Glutamatergic neuron (in vitro differentiated cells): ENCODE results near the gene SLC6A17. TPM values are rescaled to one million over a fixed set of nuclear protein-coding genes. Genes with fewer than 3 reads are reported as not detected.

Source experiments
- DNase-seq: peaks from one replicate; pipeline ENCODE4 v3.0.0; 2022
- H3K27ac Mint-ChIP-seq: one replicate; pipeline ENCODE4 v1.8.0; 2020; ENCODE audit warnings: mild to moderate bottlenecking, mixed read lengths, inconsistent platforms; ENCODE audit not compliant: unreplicated experiment
- H3K27me3 Mint-ChIP-seq: one replicate; pipeline ENCODE4 v1.8.0; 2020; ENCODE audit warnings: mild to moderate bottlenecking, moderate library complexity, mixed read lengths, inconsistent platforms; ENCODE audit not compliant: unreplicated experiment
- H3K36me3 Mint-ChIP-seq: one replicate; pipeline ENCODE4 v1.8.0; 2020; ENCODE audit warnings: mild to moderate bottlenecking, mixed read lengths, inconsistent platforms; ENCODE audit not compliant: unreplicated experiment
- H3K4me1 Mint-ChIP-seq: one replicate; pipeline ENCODE4 v1.8.0; 2020; ENCODE audit warnings: mild to moderate bottlenecking, low read depth, mixed read lengths, inconsistent platforms; ENCODE audit not compliant: unreplicated experiment
- H3K4me3 Mint-ChIP-seq: one replicate; pipeline ENCODE4 v1.8.0; 2020; ENCODE audit warnings: mild to moderate bottlenecking, mixed read lengths, inconsistent platforms; ENCODE audit not compliant: unreplicated experiment
- H3K9me3 Mint-ChIP-seq: one replicate; pipeline ENCODE4 v1.8.0; 2020; ENCODE audit warnings: mild to moderate bottlenecking, moderate library complexity, mixed read lengths, inconsistent platforms; ENCODE audit not compliant: unreplicated experiment
- CTCF ChIP-seq: fragments of 200-600 bp; sonication (generic); IDR thresholded peaks from one replicate; pipeline ENCODE4 v1.5.0; 2021; ENCODE audit not compliant: partially characterized antibody, unreplicated experiment
- total RNA-seq: library from RNA; stranded (reverse); fragmentation: NEBNext Ultra II Directional; extraction: Animal tissue kit (Norgen Biotek cat#: 25700); gene quantifications from one replicate; pipeline ENCODE4 v1.2.1, GENCODE V29; 2021; ENCODE audit not compliant: unreplicated experiment

Gene SLC6A17
- total RNA-seq, 1 donor from 2014 or later, result 6.4 TPM

GRCh38 chr1:110186558-110186957 is 36.3 kb downstream of the SLC6A17 start:
- DNase-seq, result no peak
- TF ChIP-seq CTCF, result no peak
- Mint-ChIP-seq H3K9me3 (peaks cover 7% of the 10 kb centered on the region), H3K36me3 (no peaks in the 10 kb centered on the region), H3K27ac (peak overlapping the region; percentile 4), H3K4me1 (peaks cover 40% of the 10 kb centered on the region), H3K4me3 (peak overlapping the region; percentile 2), H3K27me3 (peaks cover 6% of the 10 kb centered on the region)

DNA sequence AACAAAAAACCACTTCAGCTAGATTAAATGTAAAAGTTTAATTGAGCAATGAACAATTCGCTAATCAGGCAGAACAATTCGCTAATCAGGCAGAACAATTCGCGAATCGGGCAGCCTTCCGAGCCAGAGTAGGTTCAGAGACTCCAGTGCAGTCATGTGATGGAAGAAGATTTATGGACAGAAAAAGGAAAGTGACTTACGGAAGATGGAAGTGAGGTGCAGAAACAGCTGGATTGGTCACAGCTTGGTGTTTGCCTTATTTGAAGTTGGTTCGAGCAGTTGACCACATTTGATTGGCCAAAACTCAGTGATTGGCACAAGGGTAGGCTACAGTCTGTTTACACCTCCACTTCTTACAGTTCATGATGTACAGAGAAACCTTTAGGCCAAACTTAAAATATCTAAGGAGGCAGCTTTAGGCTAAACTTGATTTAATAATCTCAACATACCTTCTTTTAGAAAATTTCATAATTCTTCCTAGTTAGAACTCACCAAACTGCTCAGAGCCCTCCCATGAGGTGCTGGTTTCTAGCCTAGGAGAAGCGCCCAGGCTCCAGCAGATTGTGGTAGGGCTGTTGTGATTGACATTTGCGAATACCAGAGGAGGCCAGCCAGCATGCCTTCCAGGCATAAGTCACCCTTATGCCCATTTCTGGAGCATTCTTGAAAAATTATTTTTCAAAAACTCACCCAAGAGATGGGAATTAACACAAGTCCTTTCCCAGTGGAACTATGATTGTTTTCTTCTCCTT is 37.0 kb downstream of the SLC6A17 start:
- peaks cover 6% of the 10 kb centered on the region for H3K27me3 Mint-ChIP-seq
- H3K4me1 Mint-ChIP-seq, result peaks cover 40% of the 10 kb centered on the region
- peak overlapping the region; percentile 53 for H3K4me3 Mint-ChIP-seq
- H3K27ac Mint-ChIP-seq, result peak overlapping the region; percentile 13
- H3K9me3 Mint-ChIP-seq, result peaks cover 7% of the 10 kb centered on the region
- no peaks in the 10 kb centered on the region for H3K36me3 Mint-ChIP-seq
- TF ChIP-seq CTCF, result no peak
- no peak for DNase-seq

DNA sequence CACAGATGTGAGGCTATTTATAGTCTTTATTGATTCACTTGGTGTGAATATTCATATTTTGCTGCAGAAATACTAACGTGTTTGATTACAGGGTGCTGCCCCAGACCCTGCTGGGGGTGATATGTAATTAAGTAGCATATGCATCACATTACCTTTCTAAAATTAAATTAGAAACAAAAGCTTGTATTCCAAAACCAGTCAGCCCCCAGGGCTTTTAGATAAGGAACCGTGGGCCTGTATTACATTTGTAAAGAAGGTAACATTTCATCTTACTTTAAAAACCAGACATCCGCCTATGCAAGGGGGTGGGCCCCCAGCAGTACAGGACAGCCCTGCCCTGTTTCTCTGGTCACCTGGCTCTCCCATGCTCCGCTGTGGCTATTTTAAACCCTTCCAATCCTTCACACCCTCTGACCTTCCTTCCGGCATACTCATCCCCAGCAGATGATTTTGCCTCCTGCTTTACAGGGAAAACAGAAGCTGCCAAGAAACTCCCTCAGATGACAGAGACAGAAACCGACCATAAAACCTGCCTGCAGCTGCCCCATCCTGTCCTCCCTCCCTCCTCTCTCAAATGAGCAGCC is 37.8 kb downstream of the SLC6A17 start:
- Mint-ChIP-seq H3K27me3 (peaks cover 6% of the 10 kb centered on the region), H3K36me3 (no peaks in the 10 kb centered on the region), H3K27ac (peak overlapping the region; percentile 65), H3K4me1 (peaks cover 40% of the 10 kb centered on the region), H3K4me3 (peak overlapping the region; percentile 67), H3K9me3 (peaks cover 7% of the 10 kb centered on the region)
- DNase-seq, result no peak
- no peak for TF ChIP-seq CTCF

DNA sequence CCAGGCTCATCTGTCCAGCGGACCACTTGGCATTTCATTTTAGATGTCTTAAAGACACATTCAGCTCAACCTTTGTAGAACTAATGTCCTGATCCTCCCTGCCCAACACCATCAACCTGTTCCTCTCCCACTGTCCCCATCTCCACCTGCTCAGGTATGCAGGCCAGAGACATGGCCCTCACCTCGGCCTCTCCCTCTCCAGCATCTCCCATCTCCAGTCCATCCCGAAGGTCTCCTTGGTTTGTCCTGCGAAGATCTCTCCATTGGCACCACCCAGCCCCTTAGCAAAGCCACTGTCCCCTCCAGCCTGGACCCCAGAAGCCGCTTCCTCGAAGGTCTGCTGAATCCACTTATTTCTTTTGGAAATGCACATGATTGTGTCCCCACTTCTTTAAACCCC is 38.9 kb downstream of the SLC6A17 start:
- Mint-ChIP-seq H3K36me3 (no peaks in the 10 kb centered on the region), H3K4me1 (peaks cover 40% of the 10 kb centered on the region), H3K4me3 (peak overlapping the region; percentile 67), H3K27me3 (peaks cover 6% of the 10 kb centered on the region), H3K9me3 (peaks cover 7% of the 10 kb centered on the region), H3K27ac (peak overlapping the region; percentile 65)
- no peak for DNase-seq
- no peak for TF ChIP-seq CTCF

DNA sequence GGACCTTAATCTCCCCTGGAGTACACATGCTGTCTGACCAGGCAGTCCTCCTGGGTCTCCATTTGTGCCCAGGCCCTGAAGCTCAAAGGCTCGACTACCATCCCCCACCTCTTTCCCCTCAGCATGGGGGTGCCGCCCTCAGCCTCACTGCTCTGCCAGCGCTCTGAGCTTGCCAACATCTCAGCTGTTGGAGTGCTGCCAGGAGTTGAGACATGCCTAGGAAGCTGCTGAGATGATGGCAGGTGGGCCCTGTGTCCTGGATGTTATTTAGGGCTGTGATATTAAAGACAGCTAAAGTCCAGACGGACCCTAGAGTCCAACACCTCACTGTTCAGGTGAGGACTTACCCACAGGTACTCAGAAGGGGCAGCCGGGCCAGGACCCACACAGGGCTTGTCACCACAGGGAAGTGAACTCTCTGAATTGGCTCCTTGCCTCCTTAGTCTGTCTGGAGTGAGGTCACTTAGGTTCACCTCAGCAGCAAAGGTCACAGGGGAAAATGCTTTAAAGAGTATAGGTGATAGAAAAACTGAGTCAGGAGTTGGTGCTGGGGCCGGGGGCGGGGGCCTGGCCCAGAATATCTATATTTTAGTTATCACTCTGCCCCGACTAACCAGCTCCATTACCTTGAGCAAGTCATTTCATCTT is 40.1 kb downstream of the SLC6A17 start:
- H3K36me3 Mint-ChIP-seq, result no peaks in the 10 kb centered on the region
- peaks cover 6% of the 10 kb centered on the region for H3K27me3 Mint-ChIP-seq
- no peak overlapping the region for H3K4me3 Mint-ChIP-seq
- no peak for TF ChIP-seq CTCF
- peaks cover 7% of the 10 kb centered on the region for H3K9me3 Mint-ChIP-seq
- no peak for DNase-seq
- no peak overlapping the region for H3K27ac Mint-ChIP-seq
- H3K4me1 Mint-ChIP-seq, result peaks cover 31% of the 10 kb centered on the region
